OCI-LY1 (cell line): Measurements from ENCODE around the gene CLDN20.

Experiments
- CTCF ChIP-seq: fragments of 200-600 bp; sonication (generic), shearing (Covaris generic); IDR thresholded peaks from 2 replicates; pipeline ENCODE4 v1.5.1; 2017; ENCODE audit warnings: mild to moderate bottlenecking, antibody characterized with exemption, low read length, moderate library complexity, mixed read lengths
- EZH2 ChIP-seq: fragments of 200-600 bp; sonication (generic), shearing (Covaris generic); IDR thresholded peaks from 2 replicates; pipeline ENCODE4 v1.8.0; 2017; ENCODE audit warnings: borderline replicate concordance, mixed run types, mild to moderate bottlenecking, antibody characterized with exemption, low read length, moderate library complexity, mixed read lengths

- no peak for TF ChIP-seq CTCF
- TF ChIP-seq EZH2, result no peak
Observed at GRCh38 chr6:155232848-155233247, 31.0 kb upstream of the CLDN20 start.
